GM12801 (cell line): ENCODE data around the gene NPS.

Experiments
- CTCF ChIP-seq: IDR thresholded peaks from one replicate; pipeline ENCODE4 v1.5.1; 2011; ENCODE audit warnings: control low read depth; ENCODE audit not compliant: insufficient read length; ENCODE audit errors: extremely low read depth

NPS gene

GRCh38 chr10:127549009-127549408 is at the start of gene NPS:
TSS of gene NPS (plus strand) at chr10:127549309. CDS start at chr10:127549369, 60 bp downstream.
- TF ChIP-seq CTCF = no peak

GRCh38 chr10:127500127-127500526 is 49.0 kb upstream of the NPS start:
- TF ChIP-seq CTCF = no peak

GRCh38 chr10:127506094-127506493 is 43.0 kb upstream of the NPS start:
- no peak for TF ChIP-seq CTCF

- TF ChIP-seq CTCF = no peak
Observed at GRCh38 chr10:127522298-127522697, 26.8 kb upstream of the NPS start.

- no peak for TF ChIP-seq CTCF
Observed at GRCh38 chr10:127523476-127523875, 25.6 kb upstream of the NPS start.

- no peak for TF ChIP-seq CTCF
Observed at GRCh38 chr10:127524229-127524628, 24.9 kb upstream of the NPS start.

- TF ChIP-seq CTCF = no peak
Observed at GRCh38 chr10:127524908-127525665, 24.0 kb upstream of the NPS start.
